Ascending aorta (tissue), 2 donors: ENCODE data around the gene ETFB. TPM values are rescaled to one million over a fixed set of nuclear protein-coding genes. Genes with fewer than 3 reads are reported as not detected.

Experiments used
- DNase-seq, 2 donors: peaks; one replicate each; pipeline ENCODE4 v3.0.0-alpha.2; 2019; ENCODE audit warnings: low spot score in 2 of 2
- H3K27ac ChIP-seq, 2 donors: fragments of 200-600 bp; sonication (generic); one replicate each; pipeline ENCODE4 v1.5.1; 2016 to 2017; ENCODE audit warnings: mild to moderate bottlenecking in 1 of 2
- H3K27me3 ChIP-seq: fragments of 200-600 bp; sonication (generic); one replicate; pipeline ENCODE4 v1.5.1; 2017
- H3K36me3 ChIP-seq, 2 donors: fragments of 200-600 bp; sonication (generic); one replicate each; pipeline ENCODE4 v1.5.1; 2016
- H3K4me1 ChIP-seq, 2 donors: fragments of 200-600 bp; sonication (generic); one replicate each; pipeline ENCODE4 v1.5.1; 2016 to 2017; ENCODE audit warnings: mild to moderate bottlenecking in 1 of 2
- H3K4me3 ChIP-seq, 2 donors: fragments of 200-600 bp; sonication (generic); one replicate each; pipeline ENCODE4 v1.5.1; 2016 to 2017; ENCODE audit warnings: mild to moderate bottlenecking in 1 of 2
- H3K9me3 ChIP-seq, 2 donors: fragments of 200-600 bp; sonication (generic); one replicate each; pipeline ENCODE4 v1.5.1; 2016
- intact Hi-C: fragments of 100-400 bp; cut with DNase I; formaldehyde crosslinking; loops from one replicate; pipeline ENCODE4 v1.15.1; 2023
- total RNA-seq: library from RNA; depleted of rRNA; stranded (reverse); fragments of >200 nt; gene quantifications from one replicate; pipeline ENCODE4 v1.1.0, GENCODE V29; 2016
- TF ChIP-seq, protein P1 (sequence below), 3 experiments: fragments of 200-600 bp in 2 of 3; fragments of 450-650 bp in 1 of 3; sonication (generic) in 2 of 3; IDR thresholded peaks; one replicate each; pipeline ENCODE4 v1.5.1; 2016 to 2019; ENCODE audit warnings: antibody characterized with exemption in 3 of 3, mild to moderate bottlenecking in 1 of 3, moderate library complexity in 1 of 3

The ETFB gene
- total RNA-seq, 1 donor from 2014 or later: 42.5 TPM

DNA sequence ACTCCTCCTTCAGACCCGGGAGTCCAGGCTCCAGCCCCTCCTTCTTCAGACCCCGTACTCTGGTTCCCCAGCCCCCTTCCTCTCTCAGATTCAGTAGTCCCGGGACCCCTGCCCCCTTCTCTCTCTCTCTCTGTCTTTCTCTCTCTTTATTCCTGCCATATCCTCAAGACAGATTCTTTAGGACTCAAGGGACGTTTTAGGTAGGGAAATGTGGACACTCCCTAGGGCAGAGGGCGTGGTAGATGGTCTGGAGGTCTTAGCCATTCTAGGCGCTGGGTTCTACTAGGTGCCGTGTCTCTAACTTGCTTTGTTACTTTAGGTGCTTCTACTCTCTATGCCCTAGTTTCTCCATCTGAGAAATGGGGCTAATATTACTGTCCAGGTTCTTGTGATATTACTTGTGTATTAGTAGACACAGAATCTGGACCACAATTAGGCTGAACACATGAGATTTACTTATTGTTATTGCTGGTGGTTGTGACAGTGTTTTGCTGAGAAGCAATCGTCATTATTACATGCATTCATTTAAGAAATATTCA lies 25.0 kb upstream of the ETFB start:
- DNase-seq: no peak
- Histone ChIP-seq H3K4me3 (no peak overlapping the region), H3K4me1 (peaks cover 3 to 8% of the 10 kb centered on the region in 2 donors), H3K9me3 (no peaks in the 10 kb centered on the region), H3K27me3 (no peaks in the 10 kb centered on the region), H3K27ac (no peak overlapping the region), H3K36me3 (no peaks in the 10 kb centered on the region)
- TF ChIP-seq, protein P1, sequence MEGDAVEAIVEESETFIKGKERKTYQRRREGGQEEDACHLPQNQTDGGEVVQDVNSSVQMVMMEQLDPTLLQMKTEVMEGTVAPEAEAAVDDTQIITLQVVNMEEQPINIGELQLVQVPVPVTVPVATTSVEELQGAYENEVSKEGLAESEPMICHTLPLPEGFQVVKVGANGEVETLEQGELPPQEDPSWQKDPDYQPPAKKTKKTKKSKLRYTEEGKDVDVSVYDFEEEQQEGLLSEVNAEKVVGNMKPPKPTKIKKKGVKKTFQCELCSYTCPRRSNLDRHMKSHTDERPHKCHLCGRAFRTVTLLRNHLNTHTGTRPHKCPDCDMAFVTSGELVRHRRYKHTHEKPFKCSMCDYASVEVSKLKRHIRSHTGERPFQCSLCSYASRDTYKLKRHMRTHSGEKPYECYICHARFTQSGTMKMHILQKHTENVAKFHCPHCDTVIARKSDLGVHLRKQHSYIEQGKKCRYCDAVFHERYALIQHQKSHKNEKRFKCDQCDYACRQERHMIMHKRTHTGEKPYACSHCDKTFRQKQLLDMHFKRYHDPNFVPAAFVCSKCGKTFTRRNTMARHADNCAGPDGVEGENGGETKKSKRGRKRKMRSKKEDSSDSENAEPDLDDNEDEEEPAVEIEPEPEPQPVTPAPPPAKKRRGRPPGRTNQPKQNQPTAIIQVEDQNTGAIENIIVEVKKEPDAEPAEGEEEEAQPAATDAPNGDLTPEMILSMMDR (IDR thresholded peaks at IDR 0.05): no peak
- intact Hi-C loops: loop anchor here (5.0 kb wide), 1 partner anchor 181 kb away; the partner anchor contains the start of gene ZNF175

DNA sequence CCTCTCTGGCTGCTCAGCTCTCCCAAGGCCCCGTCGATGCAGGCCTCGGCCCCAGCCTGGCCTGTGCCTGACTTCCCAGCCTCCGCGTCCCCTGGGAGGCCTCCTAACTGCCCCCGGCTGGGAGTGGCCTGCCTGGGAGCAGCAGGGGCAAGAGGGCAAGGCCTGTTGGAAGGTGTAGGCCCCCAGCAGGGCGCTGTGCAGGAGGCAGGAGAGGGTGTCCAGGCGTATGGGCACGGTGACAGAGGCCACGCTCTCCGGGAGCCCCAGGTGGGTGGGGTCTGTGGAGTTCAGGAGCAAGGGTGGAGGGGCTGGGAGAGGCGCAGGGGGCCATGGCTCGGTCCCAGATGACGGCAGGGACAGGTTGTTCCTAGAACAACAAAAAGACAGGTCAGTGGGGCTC lies 23.0 kb upstream of the ETFB start:
- no peaks in the 10 kb centered on the region for H3K36me3 ChIP-seq
- TF ChIP-seq, protein P1 (IDR thresholded peaks at IDR 0.05): no peak
- H3K27ac ChIP-seq: no peak overlapping the region
- no peak for DNase-seq
- intact Hi-C loops: no loop called here
- H3K4me3 ChIP-seq: no peak overlapping the region
- peaks cover 3 to 4% of the 10 kb centered on the region in 2 donors for H3K4me1 ChIP-seq
- H3K9me3 ChIP-seq: no peaks in the 10 kb centered on the region
- H3K27me3 ChIP-seq: no peaks in the 10 kb centered on the region

DNA sequence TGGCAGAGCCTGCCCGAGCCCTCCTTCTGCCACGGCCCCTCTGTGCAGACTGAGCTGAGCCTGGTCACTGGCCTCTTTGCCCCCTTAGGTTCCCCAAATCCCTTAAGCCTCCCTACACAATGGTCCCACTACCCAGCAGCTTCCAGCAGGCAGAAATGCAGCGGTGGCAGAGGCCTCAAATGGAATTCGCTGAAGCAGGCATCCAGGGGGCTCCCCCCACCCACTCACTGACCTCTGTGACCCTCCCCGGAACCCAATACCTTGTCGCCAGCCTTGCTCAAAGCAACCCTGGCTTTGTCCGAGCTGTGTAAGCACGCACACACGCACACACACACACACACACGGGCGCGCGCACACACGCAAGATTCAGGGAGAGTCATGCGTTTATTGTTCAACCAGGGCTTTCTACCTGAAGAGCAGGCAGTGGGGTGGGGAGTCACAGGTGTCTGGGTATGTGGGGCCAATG lies 21.8 kb upstream of the ETFB start, which contains the start of gene LIM2:
Gene LIM2, minus strand, starts transcription at position 51 of the 466 bp plus-strand sequence. CDS start 531 bp downstream, outside the sequence.
- TF ChIP-seq, protein P1 (IDR thresholded peaks at IDR 0.05): no peak
- intact Hi-C loops: no loop called here

DNA sequence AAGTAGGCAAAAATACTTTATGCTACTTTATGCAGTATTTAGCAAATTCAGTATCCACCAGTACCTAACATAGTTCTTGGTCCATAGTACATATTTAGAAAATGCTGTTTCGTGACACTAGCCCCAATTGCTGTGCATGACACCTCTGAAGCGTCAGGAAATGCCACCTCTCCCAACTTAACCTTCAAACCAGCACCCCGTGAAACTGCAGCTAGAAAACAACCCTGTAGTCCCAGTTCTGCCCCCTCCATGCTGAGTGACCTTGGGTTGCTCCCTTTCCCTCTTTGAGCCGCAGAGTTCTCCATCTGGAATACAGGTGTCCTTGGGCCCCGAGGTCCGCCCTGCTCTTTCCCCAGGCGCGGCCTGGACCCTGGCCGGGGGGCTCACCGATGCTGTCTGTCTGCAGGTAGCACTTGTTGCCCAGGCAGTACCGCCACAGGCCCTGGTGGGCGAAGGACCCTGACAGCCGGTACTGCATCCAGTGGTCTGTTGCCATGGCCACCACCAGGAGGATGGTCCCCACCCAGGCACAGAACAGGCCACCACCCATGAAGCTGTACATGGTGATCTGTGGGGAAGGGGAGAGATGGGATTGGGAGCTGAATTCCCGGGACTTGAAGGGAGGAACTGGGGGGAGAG lies 20.8 kb upstream of the ETFB start:
- Histone ChIP-seq H3K27me3 (no peaks in the 10 kb centered on the region), H3K4me3 (no peak overlapping the region), H3K27ac (no peak overlapping the region), H3K4me1 (no peaks in the 10 kb centered on the region), H3K9me3 (no peaks in the 10 kb centered on the region), H3K36me3 (no peaks in the 10 kb centered on the region)
- intact Hi-C loops: no loop called here
- TF ChIP-seq, protein P1 (IDR thresholded peaks at IDR 0.05): no peak
- DNase-seq: no peak

More for the DNA sequence above, 21.8 kb upstream of the ETFB start, which contains the start of gene LIM2:
- Histone ChIP-seq H3K4me3 (no peak within 1 kb of the TSS), H3K36me3 (no peaks in the 10 kb centered on the region), H3K9me3 (no peaks in the 10 kb centered on the region), H3K27me3 (no peaks in the 10 kb centered on the region), H3K4me1 (no peaks in the 10 kb centered on the region), H3K27ac (no peak within 1 kb of the TSS)
- DNase-seq: no peak

DNA sequence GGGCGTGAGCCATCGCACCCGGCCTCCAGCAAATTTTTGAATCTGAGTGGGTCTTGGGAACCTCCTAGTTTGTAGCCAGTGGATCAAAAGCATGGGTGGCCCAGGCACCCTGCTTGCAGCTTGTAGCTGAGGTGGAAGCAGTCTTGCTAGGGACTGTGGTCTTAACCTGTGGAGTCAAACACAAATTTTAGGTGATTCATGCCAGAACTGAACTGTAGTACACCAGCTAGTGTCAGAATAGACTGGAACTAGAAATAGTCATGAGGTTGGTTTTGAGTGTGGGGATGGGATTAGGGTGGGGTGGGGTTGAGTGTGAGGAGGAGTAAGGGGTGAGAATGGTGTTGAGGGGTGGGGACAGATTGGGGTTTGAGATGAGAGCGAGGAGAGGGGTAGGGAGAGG lies 15.8 kb upstream of the ETFB start:
- Histone ChIP-seq H3K4me1 (no peaks in the 10 kb centered on the region), H3K9me3 (no peaks in the 10 kb centered on the region), H3K27ac (no peak overlapping the region), H3K36me3 (no peaks in the 10 kb centered on the region), H3K4me3 (no peak overlapping the region), H3K27me3 (no peaks in the 10 kb centered on the region)
- intact Hi-C loops: no loop called here
- TF ChIP-seq, protein P1 (IDR thresholded peaks at IDR 0.05): no peak
- DNase-seq: no peak
